IPS DF 6.9 (cell line): ENCODE measurements around the gene FRMD5.

Experiments used
- DNase-seq: peaks from one replicate; pipeline ENCODE4 v3.0.0-alpha.2; 2013; ENCODE audit warnings: low read depth, low spot score
- H3K27ac ChIP-seq: one replicate; pipeline ENCODE4 v1.5.1; 2013; ENCODE audit warnings: low read length, control low read depth
- H3K27me3 ChIP-seq: 2 replicates; pipeline ENCODE4 v1.6.1; 2013; ENCODE audit warnings: mild to moderate bottlenecking, low read length; ENCODE audit not compliant: control insufficient read depth, insufficient read depth
- H3K36me3 ChIP-seq: 2 replicates; pipeline ENCODE4 v1.6.1; 2013; ENCODE audit warnings: low read length; ENCODE audit not compliant: control insufficient read depth, insufficient read depth
- H3K4me1 ChIP-seq: 2 replicates; pipeline ENCODE4 v1.6.1; 2013; ENCODE audit warnings: low read length; ENCODE audit not compliant: control insufficient read depth, insufficient read depth
- H3K4me3 ChIP-seq: 2 replicates; pipeline ENCODE4 v1.5.1; 2013; ENCODE audit warnings: mild to moderate bottlenecking, low read length
- H3K9me3 ChIP-seq: 2 replicates; pipeline ENCODE4 v1.6.1; 2013; ENCODE audit warnings: low read length, inconsistent platforms; ENCODE audit not compliant: control insufficient read depth, insufficient read depth
- WGBS: extraction: QIAGEN DNeasy Blood & Tissue Kit; methylation state at CpG from one replicate; pipeline ENCODE4 v1.1.7; 2013; ENCODE audit warnings: mixed read lengths, missing lambda C conversion rate; ENCODE audit not compliant: insufficient read length, insufficient coverage; 5-methylcytosine and 5-hydroxymethylcytosine counted together

The FRMD5 gene

GRCh38 chr15:44173813-44174212 lies 21.3 kb downstream of the FRMD5 start:
- DNase-seq, result no peak
- Histone ChIP-seq H3K27me3 (no peaks in the 10 kb centered on the region), H3K9me3 (no peaks in the 10 kb centered on the region), H3K27ac (no peak overlapping the region), H3K4me3 (no peak overlapping the region), H3K36me3 (no peaks in the 10 kb centered on the region), H3K4me1 (no peaks in the 10 kb centered on the region)

GRCh38 chr15:44163370-44163769 lies 31.7 kb downstream of the FRMD5 start:
- no CpG with 5 or more reads among the region's 5 CpGs for WGBS
- H3K36me3 ChIP-seq, result no peaks in the 10 kb centered on the region
- H3K27ac ChIP-seq, result no peak overlapping the region
- H3K4me1 ChIP-seq, result no peaks in the 10 kb centered on the region
- H3K27me3 ChIP-seq, result no peaks in the 10 kb centered on the region
- no peak for DNase-seq
- H3K4me3 ChIP-seq, result no peak overlapping the region
- no peaks in the 10 kb centered on the region for H3K9me3 ChIP-seq

- no peak overlapping the region for H3K4me3 ChIP-seq
- WGBS, result no CpG with 5 or more reads among the region's 1 CpG
- H3K4me1 ChIP-seq, result no peaks in the 10 kb centered on the region
- H3K27me3 ChIP-seq, result no peaks in the 10 kb centered on the region
- H3K9me3 ChIP-seq, result no peaks in the 10 kb centered on the region
- no peak for DNase-seq
- no peak overlapping the region for H3K27ac ChIP-seq
- H3K36me3 ChIP-seq, result no peaks in the 10 kb centered on the region
Observed at GRCh38 chr15:44160796-44161195, 34.3 kb downstream of the FRMD5 start.

- Histone ChIP-seq H3K4me3 (no peak overlapping the region), H3K4me1 (no peaks in the 10 kb centered on the region), H3K27me3 (no peaks in the 10 kb centered on the region), H3K9me3 (no peaks in the 10 kb centered on the region), H3K27ac (no peak overlapping the region), H3K36me3 (no peaks in the 10 kb centered on the region)
- DNase-seq, result no peak
Observed at GRCh38 chr15:44159492-44159891, 35.6 kb downstream of the FRMD5 start.

- no peaks in the 10 kb centered on the region for H3K36me3 ChIP-seq
- H3K27ac ChIP-seq, result no peak overlapping the region
- DNase-seq, result no peak
- H3K4me1 ChIP-seq, result no peaks in the 10 kb centered on the region
- no peaks in the 10 kb centered on the region for H3K27me3 ChIP-seq
- H3K4me3 ChIP-seq, result no peak overlapping the region
- H3K9me3 ChIP-seq, result no peaks in the 10 kb centered on the region
Observed at GRCh38 chr15:44158111-44158510, 37.0 kb downstream of the FRMD5 start.

GRCh38 chr15:44157679-44158078 lies 37.4 kb downstream of the FRMD5 start:
- Histone ChIP-seq H3K36me3 (no peaks in the 10 kb centered on the region), H3K4me1 (no peaks in the 10 kb centered on the region), H3K9me3 (no peaks in the 10 kb centered on the region), H3K4me3 (no peak overlapping the region), H3K27ac (no peak overlapping the region), H3K27me3 (no peaks in the 10 kb centered on the region)
- no CpG with 5 or more reads among the region's 1 CpG for WGBS
- DNase-seq, result no peak

GRCh38 chr15:44153352-44153751 lies 41.7 kb downstream of the FRMD5 start:
- Histone ChIP-seq H3K9me3 (no peaks in the 10 kb centered on the region), H3K36me3 (no peaks in the 10 kb centered on the region), H3K27me3 (no peaks in the 10 kb centered on the region), H3K27ac (no peak overlapping the region), H3K4me3 (no peak overlapping the region), H3K4me1 (no peaks in the 10 kb centered on the region)
- no peak for DNase-seq
- 100% methylated on average over 1 of the region's 4 CpGs for WGBS

- no peak for DNase-seq
- H3K27ac ChIP-seq, result no peak overlapping the region
- no peaks in the 10 kb centered on the region for H3K36me3 ChIP-seq
- whole genome bisulfite sequencing, result no CpG with 5 or more reads among the region's 1 CpG
- no peaks in the 10 kb centered on the region for H3K9me3 ChIP-seq
- H3K27me3 ChIP-seq, result no peaks in the 10 kb centered on the region
- no peaks in the 10 kb centered on the region for H3K4me1 ChIP-seq
- no peak overlapping the region for H3K4me3 ChIP-seq
Observed at GRCh38 chr15:44149224-44149623, 45.8 kb downstream of the FRMD5 start.

GRCh38 chr15:44148580-44148979 lies 46.5 kb downstream of the FRMD5 start:
- no peaks in the 10 kb centered on the region for H3K9me3 ChIP-seq
- WGBS, result no CpG with 5 or more reads among the region's 2 CpGs
- no peaks in the 10 kb centered on the region for H3K4me1 ChIP-seq
- no peak for DNase-seq
- no peak overlapping the region for H3K4me3 ChIP-seq
- no peaks in the 10 kb centered on the region for H3K27me3 ChIP-seq
- H3K36me3 ChIP-seq, result no peaks in the 10 kb centered on the region
- H3K27ac ChIP-seq, result no peak overlapping the region

- Histone ChIP-seq H3K4me3 (no peak overlapping the region), H3K27me3 (no peaks in the 10 kb centered on the region), H3K9me3 (no peaks in the 10 kb centered on the region), H3K36me3 (no peaks in the 10 kb centered on the region), H3K27ac (no peak overlapping the region), H3K4me1 (no peaks in the 10 kb centered on the region)
- DNase-seq, result no peak
Observed at GRCh38 chr15:44147636-44148035, 47.4 kb downstream of the FRMD5 start.

GRCh38 chr15:44145495-44145894 lies 49.6 kb downstream of the FRMD5 start:
- whole genome bisulfite sequencing, result no CpG with 5 or more reads among the region's 3 CpGs
- H3K27ac ChIP-seq, result no peak overlapping the region

GRCh38 chr15:44144992-44145391 lies 50.1 kb downstream of the FRMD5 start:
- Histone ChIP-seq H3K9me3 (no peaks in the 10 kb centered on the region), H3K4me3 (no peak overlapping the region), H3K36me3 (no peaks in the 10 kb centered on the region), H3K27me3 (no peaks in the 10 kb centered on the region), H3K4me1 (no peaks in the 10 kb centered on the region), H3K27ac (no peak overlapping the region)
- DNase-seq, result no peak

More at GRCh38 chr15:44145495-44145894, 49.6 kb downstream of the FRMD5 start:
- no peaks in the 10 kb centered on the region for H3K4me1 ChIP-seq
- H3K27me3 ChIP-seq, result no peaks in the 10 kb centered on the region
- H3K4me3 ChIP-seq, result no peak overlapping the region
- H3K36me3 ChIP-seq, result no peaks in the 10 kb centered on the region
- DNase-seq, result no peak
- no peaks in the 10 kb centered on the region for H3K9me3 ChIP-seq
